Endothelial cell of umbilical vein (primary cell): ENCODE measurements around the gene TNFRSF1B. TPM values are rescaled to one million over a fixed set of nuclear protein-coding genes. Genes with fewer than 3 reads are reported as not detected.

Experiments
- BruUV-seq: library from RNA; stranded (reverse); fragments of 400-500 nt; replicated peaks from 2 replicates; lab custom pipeline; 2021; lab: Mats Ljungman, UMichigan
- CTCF ChIA-PET: fragments of 300-600, 350-600 bp; sonication (Branson Sonifier 250); formaldehyde crosslinking; loops from one replicate; lab custom pipeline; 2021; ENCODE audit warnings: antibody characterized with exemption, inconsistent platforms; lab: Charles Lee
- POLR2A ChIA-PET: fragments of 300-600, 350-600 bp; sonication (Branson Sonifier 250); formaldehyde crosslinking; loops from one replicate; lab custom pipeline; 2021; ENCODE audit warnings: antibody characterized with exemption, inconsistent platforms; lab: Charles Lee
- DNase-seq: peaks from one replicate; pipeline ENCODE4 v3.0.0-alpha.2; 2011; ENCODE audit warnings: low read depth, low spot score
- FAIRE-seq: peaks from 2 replicates; lab custom pipeline; 2011; peaks lifted over from hg19 to GRCh38; lab: Jason Lieb, UNC
- H2AFZ ChIP-seq: 2 replicates; pipeline ENCODE4 v1.6.0; 2012; ENCODE audit warnings: low read depth, low read length, control low read depth, inconsistent platforms
- H3K27ac ChIP-seq: 2 replicates; pipeline ENCODE4 v1.5.1; 2011; ENCODE audit warnings: low read depth, mild to moderate bottlenecking, control low read depth, low read length, moderate library complexity; ENCODE audit not compliant: insufficient read depth
- H3K27me3 ChIP-seq, 2 experiments: 2 replicates each; pipeline versions ENCODE4 v1.6.0 to v1.6.1; 2011; ENCODE audit warnings: low read length in 2 of 2, mixed read lengths in 1 of 2; ENCODE audit not compliant: control insufficient read depth in 2 of 2, insufficient read depth in 2 of 2
- H3K36me3 ChIP-seq, 2 experiments: 2 replicates in 1 of 2; 3 replicates in 1 of 2; pipeline ENCODE4 v1.5.1; 2011; ENCODE audit warnings: low read length in 2 of 2, mild to moderate bottlenecking in 1 of 2, moderate library complexity in 1 of 2; ENCODE audit not compliant: control insufficient read depth in 2 of 2, insufficient read depth in 2 of 2; ENCODE audit errors: extremely low read depth in 1 of 2
- H3K4me1 ChIP-seq: 3 replicates; pipeline ENCODE4 v1.5.1; 2011; ENCODE audit warnings: mild to moderate bottlenecking, low read length; ENCODE audit not compliant: control insufficient read depth, insufficient read depth; ENCODE audit errors: extremely low read depth
- H3K4me2 ChIP-seq: 2 replicates; pipeline ENCODE4 v1.6.1; 2011; ENCODE audit warnings: low read length, control low read depth, mixed read lengths; ENCODE audit not compliant: insufficient read depth
- H3K4me3 ChIP-seq, 3 experiments: fragments of 200-600 bp in 1 of 3; sonication (generic), shearing (Covaris generic) in 1 of 3; replicated peaks in 1 of 3; 2 replicates each; pipeline ENCODE4 v1.5.1; 2011 to 2016; ENCODE audit warnings: control low read depth in 3 of 3, low read length in 3 of 3, mild to moderate bottlenecking in 2 of 3, inconsistent platforms in 1 of 3, low read depth in 1 of 3, moderate library complexity in 1 of 3; ENCODE audit not compliant: insufficient read depth in 1 of 3
- H3K79me2 ChIP-seq: 2 replicates; pipeline ENCODE4 v1.6.0; 2012; ENCODE audit warnings: low read length, inconsistent platforms; ENCODE audit not compliant: control insufficient read depth, insufficient read depth
- H3K9ac ChIP-seq: replicated peaks from 2 replicates; pipeline ENCODE3; 2011; ENCODE audit warnings: low read length, control low read depth; ENCODE audit not compliant: insufficient read depth; ENCODE audit errors: extremely low read depth
- H3K9me1 ChIP-seq: replicated peaks from 3 replicates; pipeline ENCODE4 v1.6.0; 2011; ENCODE audit warnings: mild to moderate bottlenecking, low read length; ENCODE audit not compliant: control insufficient read depth, insufficient read depth; ENCODE audit errors: extremely low read depth
- H3K9me3 ChIP-seq: replicated peaks from 2 replicates; pipeline ENCODE4 v1.5.1; 2012; ENCODE audit warnings: low read length, inconsistent platforms; ENCODE audit not compliant: control insufficient read depth, insufficient read depth
- H4K20me1 ChIP-seq: replicated peaks from 2 replicates; pipeline ENCODE3; 2011; ENCODE audit warnings: mild to moderate bottlenecking, low read length; ENCODE audit not compliant: control insufficient read depth, insufficient read depth; ENCODE audit errors: extremely low read depth
- CTCF ChIP-seq, 2 donors: IDR thresholded peaks; 1 replicate in 1 of 2; 2 replicates in 1 of 2; pipeline ENCODE4 v1.5.1; 2011; ENCODE audit warnings: low read length in 2 of 2, mild to moderate bottlenecking in 2 of 2, moderate library complexity in 2 of 2, control low read depth in 1 of 2, inconsistent platforms in 1 of 2, low read depth in 1 of 2; ENCODE audit not compliant: insufficient read depth in 1 of 2; ENCODE audit errors: extremely low read depth in 1 of 2
- EZH2 ChIP-seq: IDR thresholded peaks from 2 replicates; pipeline ENCODE4 v1.6.1; 2012; ENCODE audit warnings: borderline replicate concordance, low read depth, mild to moderate bottlenecking, moderate library complexity, low read length, inconsistent platforms; ENCODE audit not compliant: severe bottlenecking
- FOS ChIP-seq: IDR thresholded peaks from 2 replicates; pipeline ENCODE4 v1.6.1; 2011; ENCODE audit warnings: mild to moderate bottlenecking, low read length, moderate library complexity, borderline replicate concordance; ENCODE audit not compliant: insufficient read depth
- GATA2 ChIP-seq: IDR thresholded peaks from 2 replicates; pipeline ENCODE4 v1.7.0; 2011; ENCODE audit warnings: low read depth, mild to moderate bottlenecking, moderate library complexity, mixed read lengths, low read length; ENCODE audit not compliant: insufficient read length, insufficient read depth
- JUN ChIP-seq: IDR thresholded peaks from 2 replicates; pipeline ENCODE4 v1.6.1; 2011; ENCODE audit warnings: borderline replicate concordance, low read depth; ENCODE audit not compliant: insufficient read length, insufficient read depth
- MAX ChIP-seq: IDR thresholded peaks from 2 replicates; pipeline ENCODE4 v1.6.1; 2011; ENCODE audit not compliant: insufficient read depth, insufficient read length
- MYC ChIP-seq: IDR thresholded peaks from one replicate; pipeline ENCODE4 v1.6.1; 2011; ENCODE audit warnings: mild to moderate bottlenecking, low read depth, low read length
- POLR2A ChIP-seq: IDR thresholded peaks from 2 replicates; pipeline ENCODE4 v1.6.1; 2012; ENCODE audit warnings: low read depth, mild to moderate bottlenecking, control low read depth, low read length
- POLR2AphosphoS5 ChIP-seq: IDR thresholded peaks from 2 replicates; pipeline ENCODE4 v1.6.1; 2012; ENCODE audit warnings: low read depth, mild to moderate bottlenecking, control low read depth, low read length, moderate library complexity; ENCODE audit not compliant: insufficient read depth
- dilution Hi-C: fragments of 300-500 bp; cut with MboI; formaldehyde crosslinking; loops from one replicate; pipeline ENCODE4 v1.15.0; 2019; ENCODE audit warnings: low sequenced_read_pairs; ENCODE audit not compliant: extremely low pct_ligation_motif_present
- intact Hi-C: fragments of 100-400 bp; cut with micrococcal nuclease; formaldehyde crosslinking; loops from one replicate; pipeline ENCODE4 v1.10.0; 2022
- polyA plus RNA-seq, 4 experiments: library from polyadenylated mRNA; depleted of rRNA in 3 of 4; stranded (reverse) in 3 of 4; unstranded in 1 of 4; fragments of >200 nt; gene quantifications; 2 replicates each; pipeline versions ENCODE4 v1.2.1 to v1.2.3, GENCODE V29; 2011 to 2012; ENCODE audit warnings: missing spikeins in 1 of 4
- total RNA-seq: library from RNA; stranded (reverse); gene quantifications from 2 replicates; pipeline ENCODE4 v1.2.3, GENCODE V29; 2021

Gene TNFRSF1B
- total and polyA plus RNA-seq, 2 donors (not counting 3 experiments of a cell fraction or from before 2014, with no cell fraction given): 53.6 to 65.9 TPM

- intact Hi-C loops (no loop called here), dilution Hi-C loops (no loop called here)
- POLR2A ChIA-PET: no interaction called here
- Histone ChIP-seq H3K9me3 (no peaks in the 10 kb centered on the region), H3K4me2 (no peak overlapping the region), H3K27ac (no peak overlapping the region), H2AFZ (no peak overlapping the region), H3K9ac (no peak overlapping the region), H4K20me1 (no peaks in the 10 kb centered on the region), H3K4me1 (peaks cover 12% of the 10 kb centered on the region), H3K4me3 (no peak overlapping the region), H3K79me2 (no peaks in the 10 kb centered on the region), H3K27me3 (no peaks in the 10 kb centered on the region), H3K36me3 (no peaks in the 10 kb centered on the region), H3K9me1 (no peaks in the 10 kb centered on the region)
- TF ChIP-seq GATA2: no peak
- TF ChIP-seq MAX: no peak
- TF ChIP-seq POLR2A: no peak
- TF ChIP-seq JUN: no peak
- no peak for TF ChIP-seq CTCF (IDR thresholded peaks at IDR 0.05; ENCODE audit: extremely low read depth in 1 of 2, insufficient read depth in 1 of 2, low read depth in 1 of 2, low read length in 2 of 2)
- no peak for TF ChIP-seq FOS
- TF ChIP-seq MYC: no peak
- TF ChIP-seq POLR2AphosphoS5: no peak
- no peak for TF ChIP-seq EZH2
- no peak for DNase-seq
- no TSS peak for BruUV-seq
- no peak for FAIRE-seq
- CTCF ChIA-PET: interaction anchor here (0.7 kb wide), 2 partner anchors 24 to 31 kb away, joined by 3 read pairs; no protein-coding TSS in a partner anchor
Measured at GRCh38 chr1:12155328-12155727, 11.5 kb upstream of the TNFRSF1B start.
